ENCODE measurements around the gene ENO4. TPM values are rescaled to one million over a fixed set of nuclear protein-coding genes. Genes with fewer than 3 reads are reported as not detected.

ENO4 gene
- total RNA-seq, 1 experiment from 2014 or later, result 0.22 TPM

- DNase-seq (ENCODE audit: low read depth, low spot score), result no peak
- no peaks in the 10 kb centered on the region for H3K27me3 ChIP-seq (ENCODE audit: insufficient read depth, low read length)
- BruUV-seq (replicated peaks), result no TSS peak
- no peaks in the 10 kb centered on the region for H3K79me2 ChIP-seq (ENCODE audit: insufficient read depth, low read length)
- ChIA-PET RAD21 (ENCODE audit: low non-redundant PET in 1 of 2, low total read pairs in 2 of 2, uncharacterized antibody in 2 of 2, unreplicated experiment in 2 of 2) (no interaction called here), CTCF (no interaction called here), POLR2A (no interaction called here)
- TF ChIP-seq SRF (IDR thresholded peaks at IDR 0.05; ENCODE audit: low read depth), result no peak
- no peak for TF ChIP-seq RAD21 (IDR thresholded peaks at IDR 0.05; ENCODE audit: low read depth)
- TF ChIP-seq, protein P1, sequence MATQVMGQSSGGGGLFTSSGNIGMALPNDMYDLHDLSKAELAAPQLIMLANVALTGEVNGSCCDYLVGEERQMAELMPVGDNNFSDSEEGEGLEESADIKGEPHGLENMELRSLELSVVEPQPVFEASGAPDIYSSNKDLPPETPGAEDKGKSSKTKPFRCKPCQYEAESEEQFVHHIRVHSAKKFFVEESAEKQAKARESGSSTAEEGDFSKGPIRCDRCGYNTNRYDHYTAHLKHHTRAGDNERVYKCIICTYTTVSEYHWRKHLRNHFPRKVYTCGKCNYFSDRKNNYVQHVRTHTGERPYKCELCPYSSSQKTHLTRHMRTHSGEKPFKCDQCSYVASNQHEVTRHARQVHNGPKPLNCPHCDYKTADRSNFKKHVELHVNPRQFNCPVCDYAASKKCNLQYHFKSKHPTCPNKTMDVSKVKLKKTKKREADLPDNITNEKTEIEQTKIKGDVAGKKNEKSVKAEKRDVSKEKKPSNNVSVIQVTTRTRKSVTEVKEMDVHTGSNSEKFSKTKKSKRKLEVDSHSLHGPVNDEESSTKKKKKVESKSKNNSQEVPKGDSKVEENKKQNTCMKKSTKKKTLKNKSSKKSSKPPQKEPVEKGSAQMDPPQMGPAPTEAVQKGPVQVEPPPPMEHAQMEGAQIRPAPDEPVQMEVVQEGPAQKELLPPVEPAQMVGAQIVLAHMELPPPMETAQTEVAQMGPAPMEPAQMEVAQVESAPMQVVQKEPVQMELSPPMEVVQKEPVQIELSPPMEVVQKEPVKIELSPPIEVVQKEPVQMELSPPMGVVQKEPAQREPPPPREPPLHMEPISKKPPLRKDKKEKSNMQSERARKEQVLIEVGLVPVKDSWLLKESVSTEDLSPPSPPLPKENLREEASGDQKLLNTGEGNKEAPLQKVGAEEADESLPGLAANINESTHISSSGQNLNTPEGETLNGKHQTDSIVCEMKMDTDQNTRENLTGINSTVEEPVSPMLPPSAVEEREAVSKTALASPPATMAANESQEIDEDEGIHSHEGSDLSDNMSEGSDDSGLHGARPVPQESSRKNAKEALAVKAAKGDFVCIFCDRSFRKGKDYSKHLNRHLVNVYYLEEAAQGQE (IDR thresholded peaks at IDR 0.05; ENCODE audit: low read depth), result no peak
- TF ChIP-seq EZH2 (IDR thresholded peaks at IDR 0.05), result no peak
- TF ChIP-seq POLR2A (IDR thresholded peaks at IDR 0.05; ENCODE audit: borderline replicate concordance, extremely low read depth, insufficient read depth, insufficient read length), result no peak
- no peak for TF ChIP-seq ELF1 (IDR thresholded peaks at IDR 0.05; ENCODE audit: borderline replicate concordance, low read depth)
- no peak for TF ChIP-seq EGR1 (IDR thresholded peaks at IDR 0.05; ENCODE audit: low read depth)
- TF ChIP-seq CBX3 (IDR thresholded peaks at IDR 0.05; ENCODE audit: low read depth), result no peak
- intact Hi-C loops (cut with micrococcal nuclease), result no loop called here
- H4K20me1 ChIP-seq (ENCODE audit: insufficient read depth), result no peaks in the 10 kb centered on the region
- no peaks in the 10 kb centered on the region for H3K9me3 ChIP-seq (ENCODE audit: control insufficient read depth in 1 of 2, insufficient read depth in 1 of 2, low read depth in 1 of 2, low read length in 2 of 2)
- H3K4me3 ChIP-seq (replicated peaks in 1 of 2; ENCODE audit: low read depth in 1 of 2, low read length in 2 of 2), result no peak overlapping the region
- no peaks in the 10 kb centered on the region for H3K9me2 ChIP-seq (ENCODE audit: insufficient read depth)
- no peak for ATAC-seq
- no peaks in the 10 kb centered on the region for H3K4me1 ChIP-seq (ENCODE audit: control insufficient read depth in 1 of 2, insufficient read depth in 2 of 2, low read length in 2 of 2)
- no peak overlapping the region for H3K27ac ChIP-seq (ENCODE audit: low read depth, low read length)
- no peak overlapping the region for H3K9ac ChIP-seq (ENCODE audit: low read length)
- H3K36me3 ChIP-seq (ENCODE audit: control insufficient read depth in 1 of 2, insufficient read depth in 2 of 2, low read length in 2 of 2), result peaks cover 23 to 39% of the 10 kb centered on the region in 2 experiments; a peak in 3 of 4 replicates
- H3K4me2 ChIP-seq (ENCODE audit: low read length), result no peak overlapping the region
- H2AFZ ChIP-seq (ENCODE audit: low read depth, low read length, poor library complexity, severe bottlenecking), result no peak overlapping the region
Measured at GRCh38 chr10:116918583-116918982, 69.3 kb downstream of the ENO4 start.

GRCh38 chr10:116919164-116919563 is 69.9 kb downstream of the ENO4 start:
- no peak overlapping the region for H3K4me2 ChIP-seq (ENCODE audit: low read length)
- ATAC-seq (no peak), DNase-seq (ENCODE audit: low read depth, low spot score) (no peak)
- no peaks in the 10 kb centered on the region for H4K20me1 ChIP-seq (ENCODE audit: insufficient read depth)
- no peak overlapping the region for H3K4me3 ChIP-seq (replicated peaks in 1 of 2; ENCODE audit: low read depth in 1 of 2, low read length in 2 of 2)
- no peaks in the 10 kb centered on the region for H3K4me1 ChIP-seq (ENCODE audit: control insufficient read depth in 1 of 2, insufficient read depth in 2 of 2, low read length in 2 of 2)
- CTCF ChIA-PET, result no interaction called here
- POLR2A ChIA-PET, result no interaction called here
- RAD21 ChIA-PET (ENCODE audit: low non-redundant PET in 1 of 2, low total read pairs in 2 of 2, uncharacterized antibody in 2 of 2, unreplicated experiment in 2 of 2), result no interaction called here
- intact Hi-C loops (cut with micrococcal nuclease), result no loop called here
- no peaks in the 10 kb centered on the region for H3K79me2 ChIP-seq (ENCODE audit: insufficient read depth, low read length)
- no TSS peak for BruUV-seq (replicated peaks)
- H3K27ac ChIP-seq (ENCODE audit: low read depth, low read length), result no peak overlapping the region
- no peak overlapping the region for H3K9ac ChIP-seq (ENCODE audit: low read length)
- H3K9me2 ChIP-seq (ENCODE audit: insufficient read depth), result no peaks in the 10 kb centered on the region
- H3K9me3 ChIP-seq (ENCODE audit: control insufficient read depth in 1 of 2, insufficient read depth in 1 of 2, low read depth in 1 of 2, low read length in 2 of 2), result no peaks in the 10 kb centered on the region
- no peak overlapping the region for H2AFZ ChIP-seq (ENCODE audit: low read depth, low read length, poor library complexity, severe bottlenecking)
- no peaks in the 10 kb centered on the region for H3K27me3 ChIP-seq (ENCODE audit: insufficient read depth, low read length)
- peaks cover 23 to 34% of the 10 kb centered on the region in 2 experiments; a peak in 3 of 4 replicates for H3K36me3 ChIP-seq (ENCODE audit: control insufficient read depth in 1 of 2, insufficient read depth in 2 of 2, low read length in 2 of 2)
- no peak for TF ChIP-seq JUND (IDR thresholded peaks at IDR 0.05)
- no peak for TF ChIP-seq CEBPB (IDR thresholded peaks at IDR 0.05; ENCODE audit: low read depth)
- no peak for TF ChIP-seq EZH2phosphoT487 (IDR thresholded peaks at IDR 0.05; ENCODE audit: borderline replicate concordance)
- TF ChIP-seq CTCF (IDR thresholded peaks at IDR 0.05 in 2 of 3, conservative IDR thresholded peaks at IDR 0.05 in 1 of 3; ENCODE audit: borderline replicate concordance in 1 of 3, insufficient read depth in 1 of 3, low read depth in 2 of 3, low read length in 2 of 3), result no peak
- no peak for TF ChIP-seq ZFX (IDR thresholded peaks at IDR 0.05)
- TF ChIP-seq POLR2A (IDR thresholded peaks at IDR 0.05; ENCODE audit: borderline replicate concordance, extremely low read depth, insufficient read depth, insufficient read length), result no peak
- no peak for TF ChIP-seq SP1 (IDR thresholded peaks at IDR 0.05; ENCODE audit: low read depth)
- no peak for TF ChIP-seq POLR2AphosphoS5 (IDR thresholded peaks at IDR 0.05; ENCODE audit: low read depth, low read length)
- TF ChIP-seq ZNF274 (IDR thresholded peaks at IDR 0.05; ENCODE audit: low read depth, low read length), result no peak
- TF ChIP-seq, protein P2, sequence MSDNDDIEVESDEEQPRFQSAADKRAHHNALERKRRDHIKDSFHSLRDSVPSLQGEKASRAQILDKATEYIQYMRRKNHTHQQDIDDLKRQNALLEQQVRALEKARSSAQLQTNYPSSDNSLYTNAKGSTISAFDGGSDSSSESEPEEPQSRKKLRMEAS (IDR thresholded peaks at IDR 0.05), result no peak
- no peak for TF ChIP-seq YY1 (IDR thresholded peaks at IDR 0.05; ENCODE audit: extremely low read depth, insufficient replicate concordance, low read depth, low read length)

All from HCT116 (cell line).